Suprapubic skin (tissue), 4 donors: ENCODE measurements around the gene PCDHGC5. TPM values are rescaled to one million over a fixed set of nuclear protein-coding genes. Genes with fewer than 3 reads are reported as not detected.
A peak's percentile ranks its signal among the peaks of the same experiment; 100 is the strongest.

Experiments
- DNase-seq, 2 donors: peaks; one replicate each; pipeline ENCODE4 v3.0.0-alpha.2; 2019; ENCODE audit warnings: low spot score in 2 of 2
- H3K27ac ChIP-seq: fragments of 200-600 bp; sonication (generic); one replicate; pipeline ENCODE4 v1.5.1; 2019
- H3K27me3 ChIP-seq: fragments of 200-600 bp; sonication (generic); one replicate; pipeline ENCODE4 v1.5.1; 2019
- H3K36me3 ChIP-seq: fragments of 200-600 bp; sonication (generic); one replicate; pipeline ENCODE4 v1.5.1; 2019
- H3K4me1 ChIP-seq: fragments of 200-600 bp; sonication (generic); one replicate; pipeline ENCODE4 v1.5.1; 2019
- H3K4me3 ChIP-seq: fragments of 200-600 bp; sonication (generic); one replicate; pipeline ENCODE4 v1.5.1; 2019; ENCODE audit warnings: mild to moderate bottlenecking
- H3K9me3 ChIP-seq: fragments of 200-600 bp; sonication (generic); one replicate; pipeline ENCODE4 v1.5.1; 2019
- CTCF ChIP-seq, 2 donors: fragments of 200-600 bp in 1 of 2; fragments of 450-650 bp in 1 of 2; sonication (generic) in 1 of 2; IDR thresholded peaks; one replicate each; pipeline ENCODE4 v1.5.1; 2016 to 2019; ENCODE audit warnings: antibody characterized with exemption in 2 of 2, mild to moderate bottlenecking in 1 of 2, moderate library complexity in 1 of 2
- EP300 ChIP-seq: sonication (generic); formaldehyde crosslinking; IDR thresholded peaks from one replicate; pipeline ENCODE4 v1.6.1; 2017; ENCODE audit warnings: antibody characterized with exemption
- POLR2A ChIP-seq, 2 donors: fragments of 450-650 bp; IDR thresholded peaks; one replicate each; pipeline ENCODE4 v1.6.1; 2017; ENCODE audit warnings: antibody characterized with exemption in 2 of 2, mild to moderate bottlenecking in 2 of 2, moderate library complexity in 2 of 2
- POLR2AphosphoS5 ChIP-seq, 3 donors: sonication (generic); formaldehyde crosslinking; IDR thresholded peaks; one replicate each; pipeline ENCODE4 v1.6.1; 2017; ENCODE audit warnings: antibody characterized with exemption in 3 of 3
- WGBS: methylation state at CpG from one replicate; pipeline ENCODE4 v1.1.5; 2018; 5-methylcytosine and 5-hydroxymethylcytosine counted together
- total RNA-seq, 4 donors: library from RNA; depleted of rRNA; stranded (reverse); fragments of >200 nt; gene quantifications; one replicate each; pipeline ENCODE4 v1.1.0, GENCODE V29; 2016

The PCDHGC5 gene
- total RNA-seq, 4 donors from 2014 or later = 1.6 to 10.5 (median 3.2) TPM

- no peaks in the 10 kb centered on the region for H3K27me3 ChIP-seq
- H3K4me3 ChIP-seq = no peak overlapping the region
- no peak for DNase-seq
- H3K9me3 ChIP-seq = no peaks in the 10 kb centered on the region
- TF ChIP-seq POLR2A (IDR thresholded peaks at IDR 0.05) = no peak
- TF ChIP-seq CTCF (IDR thresholded peaks at IDR 0.05) = no peak
- TF ChIP-seq POLR2AphosphoS5 (IDR thresholded peaks at IDR 0.05) = no peak
- TF ChIP-seq EP300 = no peak
- H3K27ac ChIP-seq = no peak overlapping the region
- 91% methylated on average over 1 of the region's 1 CpG for WGBS
- H3K36me3 ChIP-seq = peaks cover 31% of the 10 kb centered on the region
- peaks cover 75% of the 10 kb centered on the region for H3K4me1 ChIP-seq
These were observed 29.7 kb downstream of the PCDHGC5 start for GRCh38 chr5:141518618-141519015.

- H3K36me3 ChIP-seq = peaks cover 37% of the 10 kb centered on the region
These were observed 31.0 kb downstream of the PCDHGC5 start for GRCh38 chr5:141519605-141520565.

GRCh38 chr5:141521244-141521781 is 32.4 kb downstream of the PCDHGC5 start:
- Histone ChIP-seq H3K4me3 (no peak overlapping the region), H3K27me3 (no peaks in the 10 kb centered on the region), H3K9me3 (no peaks in the 10 kb centered on the region), H3K4me1 (peaks cover 73% of the 10 kb centered on the region), H3K27ac (peak overlapping the region; percentile 83), H3K36me3 (peaks cover 39% of the 10 kb centered on the region)
- DNase-seq = no peak
- TF ChIP-seq CTCF (IDR thresholded peaks at IDR 0.05) = no peak
- peak; percentile 17 to 80 (median 73) for TF ChIP-seq POLR2AphosphoS5 (IDR thresholded peaks at IDR 0.05)
- WGBS = 39% methylated on average over 2 of the region's 2 CpGs

More at GRCh38 chr5:141519605-141520565, 31.0 kb downstream of the PCDHGC5 start:
- TF ChIP-seq POLR2A (IDR thresholded peaks at IDR 0.05) (no peak), POLR2AphosphoS5 (IDR thresholded peaks at IDR 0.05) (no peak)
- DNase-seq = no peak
- peaks cover 74% of the 10 kb centered on the region for H3K4me1 ChIP-seq
- no peak overlapping the region for H3K4me3 ChIP-seq
- H3K27me3 ChIP-seq = no peaks in the 10 kb centered on the region
- H3K27ac ChIP-seq = peak overlapping the region; percentile 83
- 85% methylated on average over 3 of the region's 3 CpGs for WGBS
- H3K9me3 ChIP-seq = no peaks in the 10 kb centered on the region

- 38% methylated on average over 2 of the region's 2 CpGs for WGBS
- Histone ChIP-seq H3K36me3 (peaks cover 37% of the 10 kb centered on the region), H3K27me3 (no peaks in the 10 kb centered on the region), H3K4me3 (no peak overlapping the region), H3K27ac (peak overlapping the region; percentile 83), H3K4me1 (peaks cover 63% of the 10 kb centered on the region), H3K9me3 (no peaks in the 10 kb centered on the region)
- DNase-seq = no peak
- no peak for TF ChIP-seq POLR2A (IDR thresholded peaks at IDR 0.05)
- TF ChIP-seq CTCF (IDR thresholded peaks at IDR 0.05) = no peak
- no peak for TF ChIP-seq POLR2AphosphoS5 (IDR thresholded peaks at IDR 0.05)
- TF ChIP-seq EP300 = no peak
These were observed 33.4 kb downstream of the PCDHGC5 start for GRCh38 chr5:141522301-141522700.

- 84% methylated on average over 8 of the region's 8 CpGs for WGBS
- Histone ChIP-seq H3K27me3 (no peaks in the 10 kb centered on the region), H3K36me3 (peaks cover 39% of the 10 kb centered on the region), H3K9me3 (no peaks in the 10 kb centered on the region), H3K4me3 (no peak overlapping the region), H3K27ac (peak overlapping the region; percentile 69), H3K4me1 (peaks cover 75% of the 10 kb centered on the region)
- TF ChIP-seq POLR2AphosphoS5 (IDR thresholded peaks at IDR 0.05) (no peak), EP300 (no peak), CTCF (IDR thresholded peaks at IDR 0.05) (no peak), POLR2A (IDR thresholded peaks at IDR 0.05) (no peak)
- DNase-seq = no peak
These were observed 35.1 kb downstream of the PCDHGC5 start for GRCh38 chr5:141523991-141524390.
